Loucy (cell line): ENCODE results near the gene MYL11.
A peak's percentile ranks its signal among the peaks of the same experiment; 100 is the strongest.

Experiments
- H2AFZ ChIP-seq: fragments of 200-600 bp; sonication (generic); 2 replicates; pipeline ENCODE4 v1.6.0; 2016; ENCODE audit warnings: antibody characterized with exemption, mild to moderate bottlenecking, low read length, moderate library complexity
- H3F3A ChIP-seq: fragments of 200-600 bp; 2 replicates; pipeline ENCODE4 v1.6.0; 2016; ENCODE audit warnings: antibody characterized with exemption, low read depth, mild to moderate bottlenecking
- H3K27me3 ChIP-seq: fragments of 200-600 bp; sonication (generic); 2 replicates; pipeline ENCODE4 v1.6.1; 2014; ENCODE audit warnings: low read length, mild to moderate bottlenecking; ENCODE audit not compliant: insufficient read depth, poor library complexity, severe bottlenecking
- H3K36me3 ChIP-seq: fragments of 200-600 bp; sonication (generic); 2 replicates; pipeline ENCODE4 v1.6.1; 2016; ENCODE audit warnings: low read length; ENCODE audit not compliant: insufficient read depth
- H3K4me1 ChIP-seq: fragments of 200-600 bp; sonication (generic); 2 replicates; pipeline ENCODE4 v1.5.1; 2014; ENCODE audit warnings: low read length, mild to moderate bottlenecking; ENCODE audit not compliant: insufficient read depth, poor library complexity, severe bottlenecking
- H3K4me2 ChIP-seq: fragments of 200-600 bp; sonication (generic); 2 replicates; pipeline ENCODE4 v1.6.0; 2014; ENCODE audit warnings: antibody characterized with exemption, low read length, low read depth, mild to moderate bottlenecking; ENCODE audit not compliant: poor library complexity, severe bottlenecking
- H3K4me3 ChIP-seq: fragments of 200-600 bp; sonication (generic); 2 replicates; pipeline ENCODE4 v1.5.1; 2014; ENCODE audit warnings: low read length, mild to moderate bottlenecking, mixed read lengths; ENCODE audit not compliant: poor library complexity, severe bottlenecking
- H3K79me2 ChIP-seq: fragments of 200-600 bp; sonication (generic); 2 replicates; pipeline ENCODE4 v1.6.1; 2014; ENCODE audit warnings: low read length; ENCODE audit not compliant: insufficient read depth
- H3K9ac ChIP-seq: fragments of 200-600 bp; sonication (generic); 2 replicates; pipeline ENCODE4 v1.6.0; 2014; ENCODE audit warnings: mild to moderate bottlenecking, low read depth, low read length, moderate library complexity; ENCODE audit not compliant: poor library complexity, severe bottlenecking
- H3K9me2 ChIP-seq: fragments of 200-600 bp; sonication (generic); replicated peaks from 2 replicates; pipeline ENCODE4 v1.6.1; 2016; ENCODE audit warnings: low read depth, low read length, mixed read lengths
- H3K9me3 ChIP-seq: fragments of 200-600 bp; sonication (generic); 2 replicates; pipeline ENCODE4 v1.6.1; 2014; ENCODE audit warnings: mild to moderate bottlenecking, antibody characterized with exemption, low read length, low read depth; ENCODE audit not compliant: insufficient read depth
- H4K20me1 ChIP-seq: fragments of 200-600 bp; sonication (generic); 2 replicates; pipeline ENCODE4 v1.6.0; 2014; ENCODE audit warnings: antibody characterized with exemption, low read length, mild to moderate bottlenecking; ENCODE audit not compliant: insufficient read depth, poor library complexity, severe bottlenecking
- EZH2phosphoT487 ChIP-seq: fragments of 200-600 bp; IDR thresholded peaks from 2 replicates; pipeline ENCODE4 v1.6.1; 2018; ENCODE audit warnings: antibody characterized with exemption, mild to moderate bottlenecking, moderate library complexity, borderline replicate concordance
- TF ChIP-seq, protein P1 (sequence below): fragments of 200-600 bp; sonication (generic); conservative IDR thresholded peaks from 2 replicates; pipeline ENCODE4 v1.5.1; 2014; ENCODE audit warnings: mild to moderate bottlenecking, antibody characterized with exemption, low read length

The MYL11 gene

GRCh38 chr16:30407102-30407803 lies 32.7 kb downstream of the MYL11 start, which contains the start of gene ZNF771:
Gene ZNF771 (plus strand): TSS chr16:30407606. CDS start chr16:30408054, 448 bp downstream.
- peak within 1 kb of the TSS; percentile 89 for H2AFZ ChIP-seq
- peak within 1 kb of the TSS; percentile 73 for H3K9ac ChIP-seq
- H3K9me2 ChIP-seq, result no peaks in the 10 kb centered on the region
- H3F3A ChIP-seq, result peaks cover 9% of the 10 kb centered on the region; the same call in 1 of the 2 replicates
- H3K4me2 ChIP-seq, result peak within 1 kb of the TSS; percentile 98
- no peaks in the 10 kb centered on the region for H3K27me3 ChIP-seq
- H3K4me3 ChIP-seq, result peak within 1 kb of the TSS; percentile 84
- peaks cover 34% of the 10 kb centered on the region for H3K4me1 ChIP-seq
- H4K20me1 ChIP-seq, result peaks cover 9% of the 10 kb centered on the region
- no peak for TF ChIP-seq EZH2phosphoT487
- TF ChIP-seq, protein P1, sequence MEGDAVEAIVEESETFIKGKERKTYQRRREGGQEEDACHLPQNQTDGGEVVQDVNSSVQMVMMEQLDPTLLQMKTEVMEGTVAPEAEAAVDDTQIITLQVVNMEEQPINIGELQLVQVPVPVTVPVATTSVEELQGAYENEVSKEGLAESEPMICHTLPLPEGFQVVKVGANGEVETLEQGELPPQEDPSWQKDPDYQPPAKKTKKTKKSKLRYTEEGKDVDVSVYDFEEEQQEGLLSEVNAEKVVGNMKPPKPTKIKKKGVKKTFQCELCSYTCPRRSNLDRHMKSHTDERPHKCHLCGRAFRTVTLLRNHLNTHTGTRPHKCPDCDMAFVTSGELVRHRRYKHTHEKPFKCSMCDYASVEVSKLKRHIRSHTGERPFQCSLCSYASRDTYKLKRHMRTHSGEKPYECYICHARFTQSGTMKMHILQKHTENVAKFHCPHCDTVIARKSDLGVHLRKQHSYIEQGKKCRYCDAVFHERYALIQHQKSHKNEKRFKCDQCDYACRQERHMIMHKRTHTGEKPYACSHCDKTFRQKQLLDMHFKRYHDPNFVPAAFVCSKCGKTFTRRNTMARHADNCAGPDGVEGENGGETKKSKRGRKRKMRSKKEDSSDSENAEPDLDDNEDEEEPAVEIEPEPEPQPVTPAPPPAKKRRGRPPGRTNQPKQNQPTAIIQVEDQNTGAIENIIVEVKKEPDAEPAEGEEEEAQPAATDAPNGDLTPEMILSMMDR, result peak; percentile 21; the same call in 1 of the 2 replicates
- no peaks in the 10 kb centered on the region; the same call in 1 of the 2 replicates for H3K36me3 ChIP-seq
- H3K9me3 ChIP-seq, result no peaks in the 10 kb centered on the region
- H3K79me2 ChIP-seq, result peaks cover 28% of the 10 kb centered on the region

- Histone ChIP-seq H3K4me2 (peak overlapping the region; percentile 98), H3K9ac (peak overlapping the region; percentile 73), H3K9me2 (no peaks in the 10 kb centered on the region), H3K9me3 (no peaks in the 10 kb centered on the region), H3F3A (peaks cover 6% of the 10 kb centered on the region; the same call in 1 of the 2 replicates), H3K4me1 (peaks cover 41% of the 10 kb centered on the region), H3K79me2 (peaks cover 35% of the 10 kb centered on the region), H3K27me3 (no peaks in the 10 kb centered on the region), H3K4me3 (peak overlapping the region; percentile 84), H2AFZ (peak overlapping the region; percentile 89), H4K20me1 (peaks cover 16% of the 10 kb centered on the region), H3K36me3 (peaks cover 1% of the 10 kb centered on the region; the same call in 1 of the 2 replicates)
- TF ChIP-seq EZH2phosphoT487, result no peak
- TF ChIP-seq, protein P1, result no peak
Observed at GRCh38 chr16:30407804-30408534, 33.4 kb downstream of the MYL11 start.

DNA sequence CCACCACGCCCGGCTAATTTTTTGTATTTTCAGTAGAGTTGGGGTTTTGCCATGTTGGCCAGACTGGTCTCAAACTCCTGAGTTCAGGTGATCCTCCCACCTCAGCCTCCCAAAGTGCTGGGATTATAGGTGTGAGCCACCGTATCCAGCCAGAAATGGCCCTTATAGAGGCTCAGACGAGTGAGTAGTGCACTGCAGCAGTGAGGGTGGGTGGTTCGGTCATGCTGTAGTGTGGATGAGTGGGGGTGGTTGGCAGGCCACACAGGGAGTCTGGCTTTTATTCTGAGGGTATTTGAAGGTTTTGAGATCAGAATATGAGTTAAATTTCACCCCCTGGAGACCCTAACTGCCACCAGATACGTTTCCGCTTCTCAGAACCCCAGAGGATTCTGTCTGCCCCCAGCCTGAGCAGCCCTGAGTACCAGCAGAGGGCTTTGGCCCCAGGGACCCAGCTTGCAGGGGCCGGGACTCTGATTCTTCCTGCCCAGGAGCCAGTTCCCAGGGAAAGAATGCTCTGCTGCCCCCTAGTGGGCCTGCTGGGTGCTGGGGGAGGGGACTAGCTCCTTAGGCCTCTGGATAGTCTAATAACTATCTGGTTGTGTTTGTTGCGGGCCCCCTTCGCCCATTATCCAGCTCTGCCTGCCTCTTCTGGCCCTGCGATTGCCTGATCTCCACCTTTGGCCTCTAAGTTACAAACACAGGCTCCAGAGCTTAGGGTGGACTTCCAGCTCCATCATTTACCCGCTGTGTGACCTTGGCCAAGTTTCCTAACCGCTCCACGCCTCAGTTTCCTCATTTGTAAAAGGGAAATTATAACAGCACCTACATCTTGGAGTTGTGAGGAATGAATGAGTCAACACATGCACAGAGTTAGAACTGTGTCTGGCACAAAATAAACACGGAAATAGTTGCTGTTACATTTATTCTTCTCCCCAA lies 34.8 kb downstream of the MYL11 start:
- H3K9me3 ChIP-seq, result no peaks in the 10 kb centered on the region
- H3K27me3 ChIP-seq, result no peaks in the 10 kb centered on the region
- peak overlapping the region; percentile 98 for H3K4me2 ChIP-seq
- TF ChIP-seq EZH2phosphoT487, result no peak
- TF ChIP-seq, protein P1, result peak; percentile 91
- no peaks in the 10 kb centered on the region for H3K9me2 ChIP-seq
- no peak overlapping the region for H2AFZ ChIP-seq
- peaks cover 16% of the 10 kb centered on the region; the same call in 1 of the 2 replicates for H3K36me3 ChIP-seq
- peaks cover 44% of the 10 kb centered on the region for H3K4me1 ChIP-seq
- peaks cover 23% of the 10 kb centered on the region for H4K20me1 ChIP-seq
- peak overlapping the region; percentile 73 for H3K9ac ChIP-seq
- H3K79me2 ChIP-seq, result peaks cover 47% of the 10 kb centered on the region
- H3F3A ChIP-seq, result peaks cover 10% of the 10 kb centered on the region; the same call in 1 of the 2 replicates
- H3K4me3 ChIP-seq, result peak overlapping the region; percentile 84
